Measurements from ENCODE around the gene SELENOI. TPM values are rescaled to one million over a fixed set of nuclear protein-coding genes. Genes with fewer than 3 reads are reported as not detected.

SELENOI gene
- total and polyA plus RNA-seq, 10 of the 15 experiments (the other 5 are each of a cell fraction or from before 2014, with no cell fraction given), result 5.2 to 31.4 (median 17.4) TPM

DNA sequence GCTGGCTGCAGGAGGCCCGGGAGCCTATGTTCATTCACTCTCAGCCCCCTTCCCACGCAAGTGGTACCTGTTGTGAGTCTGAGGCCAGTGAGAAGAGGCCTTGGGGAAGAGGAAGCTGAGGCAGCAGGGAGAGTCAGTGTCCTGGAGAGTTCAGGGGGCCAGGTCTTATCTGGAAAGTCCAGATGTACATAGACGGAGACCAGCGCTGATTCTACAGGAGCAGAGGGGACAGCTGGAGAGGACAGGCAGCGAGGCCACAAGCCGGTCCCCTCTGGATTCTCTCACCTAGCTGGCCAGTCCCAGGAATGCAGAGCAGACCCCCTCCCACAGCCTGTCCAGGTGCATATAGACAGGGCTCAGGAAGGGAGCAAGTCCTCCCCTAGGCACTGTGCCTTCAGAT, 29.1 kb upstream of the SELENOI start:
- Histone ChIP-seq H3K79me2 (ENCODE audit: control insufficient read depth, insufficient read depth, low read length) (no peaks in the 10 kb centered on the region), H3K36me3 (ENCODE audit: control insufficient read depth in 2 of 2, insufficient read depth in 2 of 2, low read length in 1 of 2) (no peaks in the 10 kb centered on the region), H3K9me3 (replicated peaks; ENCODE audit: control insufficient read depth, insufficient read depth, low read length) (no peaks in the 10 kb centered on the region), H3K27ac (ENCODE audit: control insufficient read depth, insufficient read depth) (no peak overlapping the region), H3K27me3 (replicated peaks in 1 of 2; ENCODE audit: control insufficient read depth in 2 of 2, insufficient read depth in 2 of 2, low read length in 1 of 2) (no peaks in the 10 kb centered on the region; a peak in 1 of 4 replicates), H3K4me3 (no peak overlapping the region), H3K9ac (ENCODE audit: control insufficient read depth, insufficient read depth, low read length) (no peak overlapping the region), H3K4me2 (ENCODE audit: control insufficient read depth, insufficient read depth) (no peak overlapping the region), H2AFZ (ENCODE audit: control insufficient read depth, low read depth, low read length) (no peak overlapping the region), H3K4me1 (ENCODE audit: control insufficient read depth, insufficient read depth, low read length) (peaks cover 2% of the 10 kb centered on the region; the same call in 1 of the 2 replicates), H4K20me1 (ENCODE audit: control insufficient read depth, insufficient read depth) (no peaks in the 10 kb centered on the region; the same call in 1 of the 2 replicates)
- ChIA-PET SMC1A (ENCODE audit: uncharacterized antibody, unreplicated experiment) (interaction anchor here (0.8 to 1.6 kb wide), 2 partner anchors 17 to 48 kb away, joined by 3 to 4 read pairs; no protein-coding TSS in a partner anchor), POLR2A (no interaction called here), RAD21 (ENCODE audit: unreplicated experiment) (interaction anchor here (1.3 kb wide), 1 partner anchor 17 kb away, joined by 4 read pairs; no protein-coding TSS in a partner anchor), CTCF (interaction anchor here (0.7 to 0.8 kb wide), 2 partner anchors 14 to 326 kb away, joined by 3 read pairs; no protein-coding TSS in a partner anchor)
- BruUV-seq (replicated peaks), result no TSS peak
- ATAC-seq (no peak; the same call in 2 of the 3 replicates), DNase-seq (ENCODE audit: low read depth, low spot score) (no peak), FAIRE-seq (no peak)
- in situ Hi-C loops (cut with MboI), result no loop called here
- 77% methylated on average over 6 of the region's 6 CpGs for WGBS (ENCODE audit: insufficient coverage, insufficient replicate concordance, low lambda C conversion rate, missing lambda C conversion rate)
- intact Hi-C loops (cut with micrococcal nuclease; ENCODE audit: unreplicated experiment), result no loop called here
- no peak for TF ChIP-seq BRCA1 (IDR thresholded peaks at IDR 0.05; ENCODE audit: low read depth, low read length)
- TF ChIP-seq, protein P1, sequence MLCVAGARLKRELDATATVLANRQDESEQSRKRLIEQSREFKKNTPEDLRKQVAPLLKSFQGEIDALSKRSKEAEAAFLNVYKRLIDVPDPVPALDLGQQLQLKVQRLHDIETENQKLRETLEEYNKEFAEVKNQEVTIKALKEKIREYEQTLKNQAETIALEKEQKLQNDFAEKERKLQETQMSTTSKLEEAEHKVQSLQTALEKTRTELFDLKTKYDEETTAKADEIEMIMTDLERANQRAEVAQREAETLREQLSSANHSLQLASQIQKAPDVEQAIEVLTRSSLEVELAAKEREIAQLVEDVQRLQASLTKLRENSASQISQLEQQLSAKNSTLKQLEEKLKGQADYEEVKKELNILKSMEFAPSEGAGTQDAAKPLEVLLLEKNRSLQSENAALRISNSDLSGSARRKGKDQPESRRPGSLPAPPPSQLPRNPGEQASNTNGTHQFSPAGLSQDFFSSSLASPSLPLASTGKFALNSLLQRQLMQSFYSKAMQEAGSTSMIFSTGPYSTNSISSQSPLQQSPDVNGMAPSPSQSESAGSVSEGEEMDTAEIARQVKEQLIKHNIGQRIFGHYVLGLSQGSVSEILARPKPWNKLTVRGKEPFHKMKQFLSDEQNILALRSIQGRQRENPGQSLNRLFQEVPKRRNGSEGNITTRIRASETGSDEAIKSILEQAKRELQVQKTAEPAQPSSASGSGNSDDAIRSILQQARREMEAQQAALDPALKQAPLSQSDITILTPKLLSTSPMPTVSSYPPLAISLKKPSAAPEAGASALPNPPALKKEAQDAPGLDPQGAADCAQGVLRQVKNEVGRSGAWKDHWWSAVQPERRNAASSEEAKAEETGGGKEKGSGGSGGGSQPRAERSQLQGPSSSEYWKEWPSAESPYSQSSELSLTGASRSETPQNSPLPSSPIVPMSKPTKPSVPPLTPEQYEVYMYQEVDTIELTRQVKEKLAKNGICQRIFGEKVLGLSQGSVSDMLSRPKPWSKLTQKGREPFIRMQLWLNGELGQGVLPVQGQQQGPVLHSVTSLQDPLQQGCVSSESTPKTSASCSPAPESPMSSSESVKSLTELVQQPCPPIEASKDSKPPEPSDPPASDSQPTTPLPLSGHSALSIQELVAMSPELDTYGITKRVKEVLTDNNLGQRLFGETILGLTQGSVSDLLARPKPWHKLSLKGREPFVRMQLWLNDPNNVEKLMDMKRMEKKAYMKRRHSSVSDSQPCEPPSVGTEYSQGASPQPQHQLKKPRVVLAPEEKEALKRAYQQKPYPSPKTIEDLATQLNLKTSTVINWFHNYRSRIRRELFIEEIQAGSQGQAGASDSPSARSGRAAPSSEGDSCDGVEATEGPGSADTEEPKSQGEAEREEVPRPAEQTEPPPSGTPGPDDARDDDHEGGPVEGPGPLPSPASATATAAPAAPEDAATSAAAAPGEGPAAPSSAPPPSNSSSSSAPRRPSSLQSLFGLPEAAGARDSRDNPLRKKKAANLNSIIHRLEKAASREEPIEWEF (IDR thresholded peaks at IDR 0.05; ENCODE audit: insufficient replicate concordance, low read depth, low read length), result no peak
- no peak for TF ChIP-seq PAX5 (IDR thresholded peaks at IDR 0.05; ENCODE audit: borderline replicate concordance, low read depth, low read length)
- TF ChIP-seq MEF2A (IDR thresholded peaks at IDR 0.05; ENCODE audit: insufficient read depth, low read depth, low read length), result no peak
- TF ChIP-seq SREBF1 (IDR thresholded peaks at IDR 0.05; ENCODE audit: low read length), result no peak
- no peak for TF ChIP-seq ZSCAN29 (IDR thresholded peaks at IDR 0.05)
- TF ChIP-seq, protein P2, sequence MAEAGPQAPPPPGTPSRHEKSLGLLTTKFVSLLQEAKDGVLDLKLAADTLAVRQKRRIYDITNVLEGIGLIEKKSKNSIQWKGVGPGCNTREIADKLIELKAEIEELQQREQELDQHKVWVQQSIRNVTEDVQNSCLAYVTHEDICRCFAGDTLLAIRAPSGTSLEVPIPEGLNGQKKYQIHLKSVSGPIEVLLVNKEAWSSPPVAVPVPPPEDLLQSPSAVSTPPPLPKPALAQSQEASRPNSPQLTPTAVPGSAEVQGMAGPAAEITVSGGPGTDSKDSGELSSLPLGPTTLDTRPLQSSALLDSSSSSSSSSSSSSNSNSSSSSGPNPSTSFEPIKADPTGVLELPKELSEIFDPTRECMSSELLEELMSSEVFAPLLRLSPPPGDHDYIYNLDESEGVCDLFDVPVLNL (IDR thresholded peaks at IDR 0.05; ENCODE audit: low read depth, low read length), result no peak
- TF ChIP-seq, protein P3, sequence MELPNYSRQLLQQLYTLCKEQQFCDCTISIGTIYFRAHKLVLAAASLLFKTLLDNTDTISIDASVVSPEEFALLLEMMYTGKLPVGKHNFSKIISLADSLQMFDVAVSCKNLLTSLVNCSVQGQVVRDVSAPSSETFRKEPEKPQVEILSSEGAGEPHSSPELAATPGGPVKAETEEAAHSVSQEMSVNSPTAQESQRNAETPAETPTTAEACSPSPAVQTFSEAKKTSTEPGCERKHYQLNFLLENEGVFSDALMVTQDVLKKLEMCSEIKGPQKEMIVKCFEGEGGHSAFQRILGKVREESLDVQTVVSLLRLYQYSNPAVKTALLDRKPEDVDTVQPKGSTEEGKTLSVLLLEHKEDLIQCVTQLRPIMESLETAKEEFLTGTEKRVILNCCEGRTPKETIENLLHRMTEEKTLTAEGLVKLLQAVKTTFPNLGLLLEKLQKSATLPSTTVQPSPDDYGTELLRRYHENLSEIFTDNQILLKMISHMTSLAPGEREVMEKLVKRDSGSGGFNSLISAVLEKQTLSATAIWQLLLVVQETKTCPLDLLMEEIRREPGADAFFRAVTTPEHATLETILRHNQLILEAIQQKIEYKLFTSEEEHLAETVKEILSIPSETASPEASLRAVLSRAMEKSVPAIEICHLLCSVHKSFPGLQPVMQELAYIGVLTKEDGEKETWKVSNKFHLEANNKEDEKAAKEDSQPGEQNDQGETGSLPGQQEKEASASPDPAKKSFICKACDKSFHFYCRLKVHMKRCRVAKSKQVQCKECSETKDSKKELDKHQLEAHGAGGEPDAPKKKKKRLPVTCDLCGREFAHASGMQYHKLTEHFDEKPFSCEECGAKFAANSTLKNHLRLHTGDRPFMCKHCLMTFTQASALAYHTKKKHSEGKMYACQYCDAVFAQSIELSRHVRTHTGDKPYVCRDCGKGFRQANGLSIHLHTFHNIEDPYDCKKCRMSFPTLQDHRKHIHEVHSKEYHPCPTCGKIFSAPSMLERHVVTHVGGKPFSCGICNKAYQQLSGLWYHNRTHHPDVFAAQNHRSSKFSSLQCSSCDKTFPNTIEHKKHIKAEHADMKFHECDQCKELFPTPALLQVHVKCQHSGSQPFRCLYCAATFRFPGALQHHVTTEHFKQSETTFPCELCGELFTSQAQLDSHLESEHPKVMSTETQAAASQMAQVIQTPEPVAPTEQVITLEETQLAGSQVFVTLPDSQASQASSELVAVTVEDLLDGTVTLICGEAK (IDR thresholded peaks at IDR 0.05; ENCODE audit: borderline replicate concordance), result no peak
- no peak for TF ChIP-seq POLR2AphosphoS2 (IDR thresholded peaks at IDR 0.05; ENCODE audit: low read depth, low read length)
- TF ChIP-seq, protein P4, sequence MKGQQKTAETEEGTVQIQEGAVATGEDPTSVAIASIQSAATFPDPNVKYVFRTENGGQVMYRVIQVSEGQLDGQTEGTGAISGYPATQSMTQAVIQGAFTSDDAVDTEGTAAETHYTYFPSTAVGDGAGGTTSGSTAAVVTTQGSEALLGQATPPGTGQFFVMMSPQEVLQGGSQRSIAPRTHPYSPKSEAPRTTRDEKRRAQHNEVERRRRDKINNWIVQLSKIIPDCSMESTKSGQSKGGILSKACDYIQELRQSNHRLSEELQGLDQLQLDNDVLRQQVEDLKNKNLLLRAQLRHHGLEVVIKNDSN (IDR thresholded peaks at IDR 0.05; ENCODE audit: borderline replicate concordance, extremely low read length, insufficient read depth, low read depth, low read length), result no peak
- no peak for TF ChIP-seq CREB1 (IDR thresholded peaks at IDR 0.05; ENCODE audit: low read depth)
